ENCODE results near the gene ERCC6. TPM values are rescaled to one million over a fixed set of nuclear protein-coding genes. Genes with fewer than 3 reads are reported as not detected.
A peak's percentile ranks its signal among the peaks of the same experiment; 100 is the strongest.

Gene ERCC6
- total RNA-seq, 1 donor from 2014 or later, result 11.8 TPM

- DNase-seq (ENCODE audit: low read depth), result no peak
Measured at GRCh38 chr10:49549640-49550346, 10.9 kb upstream of the ERCC6 start.

DNA sequence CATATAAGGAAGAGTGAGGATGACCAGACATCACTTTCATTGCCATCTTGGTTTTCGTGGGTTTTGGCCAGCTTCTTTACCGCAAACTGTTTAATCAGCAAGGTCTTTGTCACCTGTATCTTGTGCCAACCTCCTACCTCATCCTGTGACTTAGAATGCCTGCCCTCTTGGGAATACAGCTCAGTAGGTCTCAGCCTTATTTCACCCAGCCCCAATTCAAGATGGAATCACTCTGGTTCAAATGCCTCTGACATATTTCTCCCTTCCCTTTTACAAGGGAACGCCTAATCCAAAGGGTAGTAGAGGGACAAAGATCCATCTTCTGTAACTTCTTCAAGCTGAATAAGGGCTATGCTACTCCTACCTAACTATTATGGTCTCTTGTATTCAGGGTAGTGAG, 4.7 kb upstream of the ERCC6 start:
- no peak for DNase-seq (ENCODE audit: low read depth)

GRCh38 chr10:49542353-49542752, 3.4 kb upstream of the ERCC6 start:
- no peak for DNase-seq (ENCODE audit: low read depth)

DNA sequence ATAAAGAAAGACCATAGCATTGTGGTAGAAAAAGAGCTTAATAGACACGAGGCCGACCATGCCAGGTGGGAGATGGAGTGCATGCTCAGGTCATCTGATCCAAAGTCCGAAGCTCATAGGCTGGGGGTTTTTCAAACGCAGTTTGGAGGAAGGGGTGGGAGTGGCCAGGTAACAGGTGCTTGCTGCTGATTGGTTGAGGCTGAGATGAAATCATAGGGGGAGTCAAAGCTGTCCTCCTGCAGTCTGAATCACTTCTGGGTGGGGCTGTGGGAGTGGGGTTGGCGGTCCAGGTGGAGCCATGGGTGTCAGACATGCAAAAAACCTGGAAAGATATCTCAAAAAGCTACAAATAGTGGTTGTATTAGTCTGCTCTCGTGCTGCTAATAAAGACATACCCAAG, 2.8 kb upstream of the ERCC6 start:
- no peak for DNase-seq (ENCODE audit: low read depth)

DNA sequence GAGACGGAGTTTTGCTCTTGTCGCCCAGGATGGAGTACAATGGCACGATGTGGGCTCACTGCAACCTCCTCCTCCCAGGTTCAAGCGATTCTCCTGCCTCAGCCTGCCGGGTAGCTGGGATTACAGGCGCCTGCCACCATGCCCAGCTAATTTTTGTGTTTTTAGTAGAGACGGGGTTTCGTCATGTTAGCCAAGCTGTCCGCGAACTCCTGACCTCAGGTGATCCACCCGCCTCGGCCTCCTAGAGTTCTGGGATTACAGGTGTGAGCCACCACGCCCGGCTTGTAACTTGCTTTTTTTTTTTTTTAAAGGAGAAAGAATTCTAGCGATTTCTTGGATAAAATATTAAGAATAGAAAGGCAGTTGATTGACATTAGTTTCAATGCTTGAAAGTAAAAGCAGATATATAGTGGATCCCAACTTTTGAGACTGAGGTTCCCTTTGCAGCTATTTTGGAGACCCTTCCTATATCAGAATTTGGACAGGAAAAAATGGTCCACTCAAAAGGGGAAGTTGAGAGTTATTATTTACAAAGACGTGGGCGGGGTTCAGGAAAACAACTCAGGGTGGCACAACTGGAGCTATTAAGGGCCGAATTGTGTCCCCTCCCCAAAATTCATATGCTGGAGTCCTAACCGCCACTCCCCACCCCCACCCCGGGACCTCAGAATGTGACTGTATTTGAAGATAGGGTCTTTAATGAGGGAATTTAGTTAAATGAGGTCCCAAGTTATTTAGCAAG, 1.3 kb upstream of the ERCC6 start:
- no peak for DNase-seq (ENCODE audit: low read depth)

DNA sequence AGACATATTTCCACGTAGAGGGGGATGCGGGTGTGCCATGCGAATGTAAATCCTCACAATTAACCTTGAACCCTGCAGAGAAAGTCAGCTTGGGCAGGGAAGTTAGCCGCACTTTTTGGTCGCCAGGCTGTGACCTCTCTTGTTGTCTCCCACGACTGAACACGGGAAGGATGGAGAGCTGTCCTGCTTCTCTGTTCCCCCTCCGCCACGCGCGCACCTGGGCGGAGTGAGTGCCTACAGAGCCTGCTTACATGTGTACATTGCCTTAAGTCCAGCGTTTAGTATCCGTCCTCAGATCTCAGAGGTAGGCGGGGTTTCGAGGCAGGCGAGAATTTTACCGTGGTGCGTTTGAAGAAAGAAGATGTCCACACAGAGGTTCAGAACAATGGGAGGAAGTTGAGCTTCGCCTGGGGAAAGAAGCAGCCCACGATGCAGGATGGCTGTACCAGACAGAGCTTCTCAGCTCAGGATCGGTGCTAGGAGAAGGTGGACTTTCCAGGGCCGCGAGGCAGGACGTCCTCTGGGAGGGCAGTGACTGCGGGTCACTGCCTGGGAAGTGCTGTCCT, 482 bp upstream of the ERCC6 start:
- DNase-seq (ENCODE audit: low read depth), result peak; percentile 41

GRCh38 chr10:49534670-49535381, 4.1 kb downstream of the ERCC6 start:
- peak; percentile 9 for DNase-seq (ENCODE audit: low read depth)

DNA sequence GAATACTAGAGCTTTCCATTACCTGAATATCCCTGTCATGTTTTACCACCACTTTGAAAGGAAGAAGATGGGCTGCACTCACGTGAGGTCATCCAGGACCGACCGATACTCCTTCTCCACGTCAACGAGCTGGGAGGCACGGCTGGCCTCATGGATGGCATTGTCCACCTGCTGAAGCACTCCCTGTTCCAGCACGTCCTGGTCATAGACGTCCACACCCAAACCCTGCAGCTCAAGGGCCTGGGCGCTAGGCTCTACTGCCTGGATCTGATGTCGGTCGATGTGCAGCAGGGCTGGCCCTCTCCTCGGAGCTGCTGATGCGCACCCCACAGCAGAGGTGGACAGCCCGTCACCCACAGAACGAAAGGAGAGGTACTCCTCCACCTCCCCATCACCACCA, 6.5 kb downstream of the ERCC6 start:
- no peak for DNase-seq (ENCODE audit: low read depth)

- DNase-seq (ENCODE audit: low read depth), result no peak
Measured at GRCh38 chr10:49528977-49529506, 9.9 kb downstream of the ERCC6 start.

GRCh38 chr10:49527850-49528249, 11.1 kb downstream of the ERCC6 start:
- DNase-seq (ENCODE audit: low read depth), result no peak

DNA sequence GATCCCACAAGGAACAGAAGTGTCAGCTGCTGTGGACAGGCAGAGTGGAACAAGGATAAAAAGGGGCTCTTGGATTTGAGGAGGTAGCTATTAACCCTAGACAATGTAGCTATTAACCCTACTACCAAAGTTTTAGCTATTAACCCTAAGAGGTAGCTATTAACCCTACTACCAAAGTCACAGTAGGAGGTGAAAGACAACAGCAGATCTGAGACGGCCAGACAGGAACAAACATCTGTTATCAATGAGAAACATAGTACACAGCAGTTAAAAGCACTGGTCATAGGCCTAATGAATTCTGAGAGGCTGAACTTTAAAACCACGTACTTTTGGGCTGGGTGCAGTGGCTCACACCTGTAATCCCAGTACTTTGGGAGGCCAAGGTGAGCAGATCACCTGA, 11.9 kb downstream of the ERCC6 start:
- no peak for DNase-seq (ENCODE audit: low read depth)

DNA sequence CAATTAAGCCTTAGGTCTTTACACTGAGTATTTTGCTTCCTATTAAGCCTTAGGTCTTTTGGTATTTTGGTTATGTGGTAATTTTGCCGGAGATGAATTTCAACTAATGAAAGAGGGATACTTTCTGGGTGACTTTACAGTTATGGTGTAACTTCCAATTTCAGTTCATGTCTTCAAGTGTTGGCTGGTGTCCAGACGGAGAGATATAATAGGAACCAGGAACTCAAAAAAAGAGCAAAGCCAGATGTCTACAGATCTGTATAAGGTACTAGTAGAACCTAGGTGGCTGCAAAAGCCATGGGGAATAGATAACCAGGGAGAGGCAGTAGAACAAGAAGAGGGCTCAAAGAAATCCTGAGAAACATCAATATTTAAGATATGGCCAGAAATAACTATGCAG, 12.3 kb downstream of the ERCC6 start:
- DNase-seq (ENCODE audit: low read depth), result no peak

DNA sequence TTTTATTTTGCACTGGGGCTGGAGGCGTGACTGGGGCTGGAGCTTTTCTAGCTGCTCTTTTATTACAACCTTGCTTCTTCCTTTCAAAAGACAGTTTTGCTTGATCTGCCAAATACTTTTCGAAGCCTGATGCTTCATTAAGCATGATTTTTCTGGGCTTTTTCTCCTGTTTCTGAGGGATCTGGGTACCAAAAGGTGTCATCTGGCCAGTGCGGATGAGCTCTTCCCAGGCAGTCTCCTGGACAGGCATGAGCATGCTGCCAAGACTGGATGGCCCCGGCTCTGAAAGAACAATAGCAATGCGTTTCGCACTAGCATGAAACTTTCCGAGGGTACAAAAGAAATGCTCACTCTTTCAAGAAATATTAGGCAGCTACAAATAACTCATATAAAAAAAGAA, 14.4 kb downstream of the ERCC6 start:
- no peak for DNase-seq (ENCODE audit: low read depth)

GRCh38 chr10:49523301-49523700, 15.6 kb downstream of the ERCC6 start:
- no peak for DNase-seq (ENCODE audit: low read depth)

- DNase-seq (ENCODE audit: low read depth), result no peak
Measured at GRCh38 chr10:49521062-49521461, 17.9 kb downstream of the ERCC6 start.

GRCh38 chr10:49520122-49520775, 18.7 kb downstream of the ERCC6 start:
- DNase-seq (ENCODE audit: low read depth), result peak; percentile 78

GRCh38 chr10:49519717-49520116, 19.2 kb downstream of the ERCC6 start:
- DNase-seq (ENCODE audit: low read depth), result peak; percentile 88

- peak; percentile 67 for DNase-seq (ENCODE audit: low read depth)
Measured at GRCh38 chr10:49518982-49519578, 19.8 kb downstream of the ERCC6 start.

- no peak for DNase-seq (ENCODE audit: low read depth)
Measured at GRCh38 chr10:49518566-49518965, 20.4 kb downstream of the ERCC6 start.

- no peak for DNase-seq (ENCODE audit: low read depth)
Measured at GRCh38 chr10:49516216-49516970, 22.5 kb downstream of the ERCC6 start.

Measured in myocyte (in vitro differentiated cells).